Astrocyte (in vitro differentiated cells and primary cell): ENCODE measurements around the gene ANK3.

Experiments
- EZH2 ChIP-seq: IDR thresholded peaks from 2 replicates; pipeline ENCODE4 v1.6.1; 2012; ENCODE audit warnings: mild to moderate bottlenecking, low read length, inconsistent platforms; ENCODE audit not compliant: insufficient read depth
- TF ChIP-seq, protein P1 (sequence below): IDR thresholded peaks from 2 replicates; pipeline ENCODE4 v1.5.1; 2011; ENCODE audit warnings: low read depth, mild to moderate bottlenecking, inconsistent platforms, low read length, moderate library complexity; ENCODE audit not compliant: insufficient read depth

DNA sequence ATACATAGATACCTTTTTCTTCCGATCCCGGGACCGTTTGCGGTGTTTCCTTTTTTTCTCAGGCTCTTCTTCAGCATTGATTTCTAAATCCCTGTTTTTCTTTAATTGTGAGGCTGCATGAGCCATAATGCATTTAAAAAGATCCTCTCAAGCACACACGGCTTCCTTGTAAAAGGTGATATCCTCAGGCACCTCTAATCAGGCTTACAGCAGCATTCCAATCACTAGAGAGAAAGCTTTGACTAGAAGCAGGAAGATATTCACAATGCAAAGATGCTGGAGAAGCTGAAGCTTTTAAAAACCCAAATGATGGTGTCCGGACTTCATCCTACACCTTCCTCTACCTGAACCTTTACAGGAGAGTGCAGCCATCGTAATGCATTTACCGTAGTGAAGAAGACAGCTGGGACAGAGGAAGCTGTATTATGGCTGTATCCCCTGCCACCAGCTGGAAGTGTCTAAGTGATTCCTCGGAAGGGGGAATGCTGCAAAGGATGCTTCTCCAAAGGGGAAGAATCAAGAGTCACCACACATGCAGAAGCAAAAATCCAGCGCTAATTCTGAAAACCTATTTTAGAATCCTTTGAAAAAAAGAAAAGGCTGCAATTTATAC is at the start of gene ANK3:
- TF ChIP-seq, protein P1, sequence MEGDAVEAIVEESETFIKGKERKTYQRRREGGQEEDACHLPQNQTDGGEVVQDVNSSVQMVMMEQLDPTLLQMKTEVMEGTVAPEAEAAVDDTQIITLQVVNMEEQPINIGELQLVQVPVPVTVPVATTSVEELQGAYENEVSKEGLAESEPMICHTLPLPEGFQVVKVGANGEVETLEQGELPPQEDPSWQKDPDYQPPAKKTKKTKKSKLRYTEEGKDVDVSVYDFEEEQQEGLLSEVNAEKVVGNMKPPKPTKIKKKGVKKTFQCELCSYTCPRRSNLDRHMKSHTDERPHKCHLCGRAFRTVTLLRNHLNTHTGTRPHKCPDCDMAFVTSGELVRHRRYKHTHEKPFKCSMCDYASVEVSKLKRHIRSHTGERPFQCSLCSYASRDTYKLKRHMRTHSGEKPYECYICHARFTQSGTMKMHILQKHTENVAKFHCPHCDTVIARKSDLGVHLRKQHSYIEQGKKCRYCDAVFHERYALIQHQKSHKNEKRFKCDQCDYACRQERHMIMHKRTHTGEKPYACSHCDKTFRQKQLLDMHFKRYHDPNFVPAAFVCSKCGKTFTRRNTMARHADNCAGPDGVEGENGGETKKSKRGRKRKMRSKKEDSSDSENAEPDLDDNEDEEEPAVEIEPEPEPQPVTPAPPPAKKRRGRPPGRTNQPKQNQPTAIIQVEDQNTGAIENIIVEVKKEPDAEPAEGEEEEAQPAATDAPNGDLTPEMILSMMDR = no peak
- TF ChIP-seq EZH2 = no peak
